HCT116 (cell line): ENCODE results near the gene FZR1. TPM values are rescaled to one million over a fixed set of nuclear protein-coding genes. Genes with fewer than 3 reads are reported as not detected.

Experiments
- ATAC-seq: fragments of 200-7000 bp; cut with Tn5 transposase; 2 replicates; pipeline ENCODE4 v1.9.1; 2020; ENCODE audit warnings: mild to moderate bottlenecking, moderate library complexity
- BruUV-seq: library from RNA; stranded (reverse); fragments of 400-500 nt; replicated peaks from 2 replicates; lab custom pipeline; 2021; lab: Mats Ljungman, UMichigan
- CTCF ChIA-PET: fragments of 300-600 bp; sonication (Branson Sonifier 250); formaldehyde crosslinking; loops from one replicate; lab custom pipeline; 2021; ENCODE audit warnings: antibody characterized with exemption; lab: Charles Lee
- POLR2A ChIA-PET: fragments of 300-600, 350-600 bp; sonication (Branson Sonifier 250); formaldehyde crosslinking; loops from one replicate; lab custom pipeline; 2021; ENCODE audit warnings: antibody characterized with exemption; lab: Charles Lee
- RAD21 ChIA-PET, 2 experiments: fragments of 300-600 bp; sonication (Branson Sonifier 250); formaldehyde crosslinking; loops; one replicate each; lab custom pipeline; 2023; ENCODE audit warnings: low total read pairs in 2 of 2; ENCODE audit not compliant: uncharacterized antibody in 2 of 2, unreplicated experiment in 2 of 2, low non-redundant PET in 1 of 2; lab: Charles Lee
- DNase-seq: peaks from one replicate; pipeline ENCODE4 v3.0.0-alpha.2; 2010; ENCODE audit warnings: low read depth, low spot score
- H2AFZ ChIP-seq: fragments of 200-600 bp; shearing (Covaris generic), sonication (generic); 2 replicates; pipeline ENCODE4 v1.6.1; 2017; ENCODE audit warnings: low read depth, mixed run types, mixed read lengths, antibody characterized with exemption, low read length; ENCODE audit not compliant: poor library complexity, severe bottlenecking
- H3K27ac ChIP-seq: 2 replicates; pipeline ENCODE4 v1.5.1; 2012; ENCODE audit warnings: low read depth, low read length
- H3K27me3 ChIP-seq: fragments of 200-600 bp; sonication (generic); 2 replicates; pipeline ENCODE4 v1.6.1; 2016; ENCODE audit warnings: mixed run types, low read length, mixed read lengths; ENCODE audit not compliant: insufficient read depth
- H3K36me3 ChIP-seq, 2 experiments: fragments of 200-500 bp in 1 of 2; fragments of 200-600 bp in 1 of 2; sonication (Bioruptor generic) in 1 of 2; sonication (generic) in 1 of 2; 2 replicates each; pipeline versions ENCODE4 v1.5.1 to v1.6.1; 2014 to 2016; ENCODE audit warnings: low read length in 2 of 2, inconsistent platforms in 1 of 2, mixed read lengths in 1 of 2, mixed run types in 1 of 2; ENCODE audit not compliant: insufficient read depth in 2 of 2, control insufficient read depth in 1 of 2
- H3K4me1 ChIP-seq, 2 experiments: fragments of 200-600 bp in 1 of 2; sonication (generic) in 1 of 2; 2 replicates each; pipeline versions ENCODE4 v1.5.1 to v1.6.1; 2012 to 2017; ENCODE audit warnings: low read length in 2 of 2, inconsistent platforms in 1 of 2, mild to moderate bottlenecking in 1 of 2, mixed read lengths in 1 of 2, mixed run types in 1 of 2, moderate library complexity in 1 of 2; ENCODE audit not compliant: insufficient read depth in 2 of 2, control insufficient read depth in 1 of 2
- H3K4me2 ChIP-seq: fragments of 200-600 bp; sonication (generic); 2 replicates; pipeline ENCODE4 v1.6.1; 2017; ENCODE audit warnings: mixed run types, low read length, mixed read lengths
- H3K4me3 ChIP-seq, 2 experiments: fragments of 200-600 bp in 1 of 2; sonication (generic) in 1 of 2; replicated peaks in 1 of 2; 2 replicates each; pipeline ENCODE4 v1.5.1; 2011 to 2016; ENCODE audit warnings: low read length in 2 of 2, control low read depth in 1 of 2, low read depth in 1 of 2, mild to moderate bottlenecking in 1 of 2, mixed read lengths in 1 of 2, mixed run types in 1 of 2
- H3K79me2 ChIP-seq: fragments of 200-600 bp; sonication (generic); 2 replicates; pipeline ENCODE4 v1.6.1; 2017; ENCODE audit warnings: mild to moderate bottlenecking, mixed run types, low read length, moderate library complexity, mixed read lengths; ENCODE audit not compliant: insufficient read depth
- H3K9ac ChIP-seq: fragments of 200-600 bp; sonication (generic); 2 replicates; pipeline ENCODE4 v1.6.1; 2016; ENCODE audit warnings: low read length, mixed read lengths
- H3K9me2 ChIP-seq: fragments of 200-600 bp; sonication (generic), shearing (Covaris generic); 2 replicates; pipeline ENCODE4 v1.6.1; 2017; ENCODE audit warnings: mixed run types, mild to moderate bottlenecking, moderate library complexity; ENCODE audit not compliant: insufficient read depth
- H3K9me3 ChIP-seq, 2 experiments: fragments of 200-500 bp in 1 of 2; fragments of 200-600 bp in 1 of 2; sonication (Bioruptor generic) in 1 of 2; sonication (generic) in 1 of 2; 2 replicates each; pipeline ENCODE4 v1.6.1; 2014 to 2017; ENCODE audit warnings: low read length in 2 of 2, mixed read lengths in 2 of 2, inconsistent platforms in 1 of 2, low read depth in 1 of 2, mild to moderate bottlenecking in 1 of 2, mixed run types in 1 of 2, moderate library complexity in 1 of 2; ENCODE audit not compliant: control insufficient read depth in 1 of 2, insufficient read depth in 1 of 2
- H4K20me1 ChIP-seq: fragments of 200-600 bp; sonication (generic), shearing (Covaris generic); 2 replicates; pipeline ENCODE4 v1.6.1; 2017; ENCODE audit warnings: mixed run types, mild to moderate bottlenecking, moderate library complexity; ENCODE audit not compliant: insufficient read depth
- CTCF ChIP-seq, 3 experiments: fragments of 200-600 bp in 1 of 3; sonication (generic) in 1 of 3; IDR thresholded peaks in 2 of 3; conservative IDR thresholded peaks in 1 of 3; 2 replicates each; pipeline ENCODE4 v1.5.1; 2012 to 2017; ENCODE audit warnings: low read depth in 2 of 3, low read length in 2 of 3, antibody characterized with exemption in 1 of 3, borderline replicate concordance in 1 of 3, control low read depth in 1 of 3, mild to moderate bottlenecking in 1 of 3, mixed read lengths in 1 of 3, mixed run types in 1 of 3, moderate library complexity in 1 of 3; ENCODE audit not compliant: insufficient read depth in 1 of 3
- FOSL1 ChIP-seq: IDR thresholded peaks from 2 replicates; pipeline ENCODE4 v1.6.1; 2012; ENCODE audit warnings: low read depth
- MAX ChIP-seq: IDR thresholded peaks from 2 replicates; pipeline ENCODE4 v1.6.1; 2012
- POLR2AphosphoS5 ChIP-seq: IDR thresholded peaks from 2 replicates; pipeline ENCODE4 v1.6.1; 2011; ENCODE audit warnings: mild to moderate bottlenecking, low read depth, low read length, moderate library complexity
- intact Hi-C: fragments of 100-400 bp; cut with micrococcal nuclease; formaldehyde crosslinking; loops from 2 replicates; pipeline ENCODE4 v1.10.0; 2022
- total RNA-seq: library from RNA; stranded (reverse); gene quantifications from one replicate; pipeline ENCODE4 v1.2.1, GENCODE V29; 2021; ENCODE audit not compliant: unreplicated experiment

Gene FZR1
- total RNA-seq, 1 experiment from 2014 or later, result 60.3 TPM

- H3K27me3 ChIP-seq, result no peaks in the 10 kb centered on the region
- RAD21 ChIA-PET, result no interaction called here
- CTCF ChIA-PET, result no interaction called here
- H3K36me3 ChIP-seq, result peaks cover 9 to 19% of the 10 kb centered on the region in 2 experiments; a peak in 3 of 4 replicates
- no peaks in the 10 kb centered on the region for H4K20me1 ChIP-seq
- no peaks in the 10 kb centered on the region for H3K9me2 ChIP-seq
- DNase-seq, result no peak
- TF ChIP-seq CTCF (IDR thresholded peaks at IDR 0.05 in 2 of 3, conservative IDR thresholded peaks at IDR 0.05 in 1 of 3; ENCODE audit: borderline replicate concordance in 1 of 3, insufficient read depth in 1 of 3, low read depth in 2 of 3, low read length in 2 of 3) (no peak), POLR2AphosphoS5 (0 out of 2 replicates have a peak, but pooled peaks have one; percentile 2), FOSL1 (no peak)
- ATAC-seq, result peak; percentile 1; the same call in 1 of the 2 replicates
- no peak overlapping the region for H3K9ac ChIP-seq
- H3K27ac ChIP-seq, result no peak overlapping the region
- H3K4me1 ChIP-seq, result peaks cover 3 to 22% of the 10 kb centered on the region in 2 experiments; a peak in 3 of 4 replicates
- H2AFZ ChIP-seq, result no peak overlapping the region
- BruUV-seq, result no TSS peak
- no peak overlapping the region for H3K4me3 ChIP-seq
- no peaks in the 10 kb centered on the region for H3K9me3 ChIP-seq
- intact Hi-C loops, result no loop called here
- H3K79me2 ChIP-seq, result no peaks in the 10 kb centered on the region
- H3K4me2 ChIP-seq, result no peak overlapping the region
- POLR2A ChIA-PET, result interaction anchor here (0.6 to 1.0 kb wide), 2 partner anchors 12 to 37 kb away, joined by 3 to 6 read pairs; no protein-coding TSS in a partner anchor
These were observed 31.0 kb downstream of the FZR1 start for GRCh38 chr19:3537101-3537437.

GRCh38 chr19:3537438-3538240 is 31.5 kb downstream of the FZR1 start:
- Histone ChIP-seq H3K9me3 (no peaks in the 10 kb centered on the region), H3K36me3 (peaks cover 6 to 13% of the 10 kb centered on the region in 2 experiments; a peak in 3 of 4 replicates), H3K27ac (no peak overlapping the region), H3K27me3 (no peaks in the 10 kb centered on the region), H3K9me2 (no peaks in the 10 kb centered on the region), H3K4me2 (no peak overlapping the region), H4K20me1 (no peaks in the 10 kb centered on the region), H3K4me3 (no peak overlapping the region), H3K4me1 (peaks cover 3 to 22% of the 10 kb centered on the region in 2 experiments; a peak in 3 of 4 replicates), H2AFZ (no peak overlapping the region), H3K79me2 (no peaks in the 10 kb centered on the region), H3K9ac (no peak overlapping the region)
- ChIA-PET RAD21 (no interaction called here), POLR2A (interaction anchor here (0.6 to 1.0 kb wide), 2 partner anchors 12 to 36 kb away, joined by 3 to 6 read pairs; no protein-coding TSS in a partner anchor), CTCF (no interaction called here)
- DNase-seq (no peak), ATAC-seq (peak; percentile 51)
- intact Hi-C loops, result no loop called here
- BruUV-seq, result no TSS peak
- TF ChIP-seq POLR2AphosphoS5 (peak; percentile 27; the same call in 1 of the 2 replicates), MAX (no peak)
